Measurements from ENCODE around the gene ZNF618. TPM values are rescaled to one million over a fixed set of nuclear protein-coding genes. Genes with fewer than 3 reads are reported as not detected.

Gene ZNF618
- total RNA-seq, 1 experiment from 2014 or later: 1.8 TPM

- CTCF ChIA-PET: no interaction called here
- Histone ChIP-seq H3K27me3 (ENCODE audit: control insufficient read depth, insufficient read depth, low read length) (no peaks in the 10 kb centered on the region), H3K9me3 (ENCODE audit: control insufficient read depth, insufficient read depth, low read depth, low read length) (no peaks in the 10 kb centered on the region), H3K36me3 (ENCODE audit: control insufficient read depth, insufficient read depth, low read length) (no peaks in the 10 kb centered on the region), H3K27ac (ENCODE audit: low read length) (no peak overlapping the region), H3K4me3 (ENCODE audit: low read depth in 2 of 2, low read length in 2 of 2) (no peak overlapping the region), H3K4me1 (ENCODE audit: control insufficient read depth, insufficient read depth, low read length) (no peaks in the 10 kb centered on the region)
- TF ChIP-seq SIN3A (IDR thresholded peaks at IDR 0.05; ENCODE audit: borderline replicate concordance, insufficient read depth, low read depth, low read length) (no peak), REST (IDR thresholded peaks at IDR 0.05; ENCODE audit: insufficient read depth in 1 of 2, low read depth in 2 of 2, low read length in 1 of 2) (no peak), CTCF (IDR thresholded peaks at IDR 0.05) (no peak), TCF7L2 (IDR thresholded peaks at IDR 0.05; ENCODE audit: low read depth, low read length) (no peak), POLR2AphosphoS5 (IDR thresholded peaks at IDR 0.05; ENCODE audit: low read depth, low read length) (no peak)
- DNase-seq (ENCODE audit: low read depth, low spot score) (no peak), ATAC-seq (no peak)
- in situ Hi-C loops (cut with HindIII; ENCODE audit: low pct_unique_long_range_greater_than_20kb, low sequenced_read_pairs) (no loop called here), intact Hi-C loops (cut with micrococcal nuclease; ENCODE audit: unreplicated experiment) (no loop called here)
- POLR2A ChIA-PET: no interaction called here
- no TSS peak for BruUV-seq (replicated peaks)
These were observed 110.0 kb downstream of the ZNF618 start for GRCh38 chr9:113985968-113986585.

- DNase-seq (ENCODE audit: low read depth, low spot score): no peak
- intact Hi-C loops (cut with micrococcal nuclease; ENCODE audit: unreplicated experiment): no loop called here
- in situ Hi-C loops (cut with HindIII; ENCODE audit: low pct_unique_long_range_greater_than_20kb, low sequenced_read_pairs): no loop called here
- POLR2A ChIA-PET: no interaction called here
- no peaks in the 10 kb centered on the region for H3K36me3 ChIP-seq (ENCODE audit: control insufficient read depth, insufficient read depth, low read length)
- H3K9me3 ChIP-seq (ENCODE audit: control insufficient read depth, insufficient read depth, low read depth, low read length): no peaks in the 10 kb centered on the region
- ATAC-seq: no peak
- CTCF ChIA-PET: no interaction called here
- no peak for TF ChIP-seq REST (IDR thresholded peaks at IDR 0.05; ENCODE audit: insufficient read depth in 1 of 2, low read depth in 2 of 2, low read length in 1 of 2)
- no peak for TF ChIP-seq POLR2AphosphoS5 (IDR thresholded peaks at IDR 0.05; ENCODE audit: low read depth, low read length)
- no peak for TF ChIP-seq SIN3A (IDR thresholded peaks at IDR 0.05; ENCODE audit: borderline replicate concordance, insufficient read depth, low read depth, low read length)
- TF ChIP-seq TCF7L2 (IDR thresholded peaks at IDR 0.05; ENCODE audit: low read depth, low read length): no peak
- TF ChIP-seq CTCF (IDR thresholded peaks at IDR 0.05): no peak
- H3K4me1 ChIP-seq (ENCODE audit: control insufficient read depth, insufficient read depth, low read length): no peaks in the 10 kb centered on the region
- no peaks in the 10 kb centered on the region for H3K27me3 ChIP-seq (ENCODE audit: control insufficient read depth, insufficient read depth, low read length)
- no TSS peak for BruUV-seq (replicated peaks)
- no peak overlapping the region for H3K27ac ChIP-seq (ENCODE audit: low read length)
- no peak overlapping the region for H3K4me3 ChIP-seq (ENCODE audit: low read depth in 2 of 2, low read length in 2 of 2)
These were observed 110.8 kb downstream of the ZNF618 start for GRCh38 chr9:113986931-113987330.

All from Panc1 (cell line).